NCI-H2107 treated with DMSO at 0.1 percent for 48 hours (cell line): Measurements from ENCODE around the gene NAA50.

Experiments used
- DNase-seq: peaks from one replicate; lab custom pipeline; 2025; ENCODE audit not compliant: unreplicated experiment; lab: John Stamatoyannopoulos, UW

The NAA50 gene

DNA sequence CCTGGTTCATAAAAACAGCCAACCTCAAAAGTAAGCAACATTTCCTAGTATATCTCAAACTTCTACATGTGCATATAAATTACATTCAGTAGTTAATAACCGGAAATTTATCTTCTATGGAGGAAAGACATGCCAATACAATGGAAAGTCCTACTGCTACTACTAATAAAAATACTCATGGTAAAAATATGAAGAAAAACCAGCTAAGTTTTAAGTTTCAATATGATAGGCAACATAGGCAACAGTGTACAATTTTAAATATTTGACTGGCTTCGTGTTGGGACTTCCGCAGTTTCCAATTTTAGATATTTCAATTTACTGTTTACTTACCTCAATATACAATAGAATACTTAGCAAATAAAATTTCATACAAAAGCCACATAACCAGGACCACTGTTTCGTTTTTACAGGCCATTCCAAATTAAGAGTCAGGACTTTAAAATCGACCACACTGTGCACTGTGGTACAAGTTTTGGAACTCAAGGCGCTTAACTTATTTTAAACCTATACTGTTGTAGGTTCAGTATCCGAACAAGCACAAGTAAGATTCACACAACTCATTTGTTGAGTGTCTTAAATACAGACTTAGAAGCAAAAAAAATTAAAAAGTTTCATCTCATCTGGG, 2.9 kb downstream of the NAA50 start:
- no peak for DNase-seq

DNA sequence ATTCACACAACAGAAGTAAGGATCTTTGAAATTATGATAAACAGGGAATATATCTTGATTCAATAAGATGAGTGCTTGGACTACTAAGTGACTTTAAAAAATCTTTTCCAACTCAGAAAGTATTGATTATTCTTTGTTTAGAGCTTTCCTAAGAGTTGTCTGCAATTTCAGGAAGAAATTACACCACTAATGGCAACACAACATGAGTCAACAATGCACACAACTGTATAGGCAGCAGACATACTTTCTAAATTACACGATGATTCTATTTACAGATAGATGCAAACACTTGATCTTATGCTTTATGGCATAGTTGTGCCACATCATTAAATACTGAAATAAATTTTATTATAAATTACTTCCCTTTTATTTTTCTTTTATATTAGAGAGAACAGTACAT, 4.4 kb downstream of the NAA50 start:
- no peak for DNase-seq

DNA sequence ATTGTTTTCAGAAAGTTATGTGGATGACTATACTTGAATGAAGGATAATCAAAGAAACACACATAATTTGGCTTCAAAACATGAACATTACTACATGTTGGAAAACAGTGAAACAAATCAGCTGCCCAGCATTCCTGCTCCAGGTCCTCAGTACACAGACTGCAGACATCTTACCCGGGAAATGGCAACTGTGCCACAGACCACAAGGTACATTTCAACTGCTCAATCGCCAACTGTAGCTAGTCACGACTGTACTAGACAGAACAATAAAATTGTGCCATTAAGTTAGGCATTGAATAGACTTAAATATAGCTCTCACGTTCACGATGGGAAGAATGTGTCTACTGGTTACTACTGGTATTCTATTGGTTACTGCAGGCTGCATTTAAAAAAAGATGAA, 5.0 kb downstream of the NAA50 start:
- DNase-seq: no peak

DNA sequence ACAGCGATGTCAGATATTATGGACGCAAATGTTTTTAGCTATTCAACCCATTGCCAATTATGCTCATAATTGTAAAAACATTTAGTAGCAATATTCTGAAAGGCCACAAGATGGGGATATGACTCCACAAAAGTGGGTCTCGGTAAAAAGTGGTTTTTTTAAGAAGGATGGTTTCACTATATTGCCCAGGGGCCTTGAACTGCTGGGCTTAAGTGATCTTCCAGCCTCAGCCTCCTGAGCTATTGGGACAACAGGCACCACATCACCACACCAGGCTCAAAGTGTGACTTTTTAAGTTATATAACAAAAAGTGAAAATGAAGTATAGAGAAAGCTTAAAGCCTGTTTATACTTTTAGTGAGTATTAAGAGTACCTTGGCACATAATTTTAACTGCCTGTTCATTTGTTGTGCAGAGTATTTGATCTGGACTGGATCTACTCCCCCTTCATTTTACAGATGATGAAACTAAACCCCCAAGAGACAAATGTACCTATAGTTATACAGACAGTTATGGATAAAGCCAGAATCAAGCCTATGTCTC, 9.4 kb downstream of the NAA50 start:
- peak; percentile 40 for DNase-seq

DNA sequence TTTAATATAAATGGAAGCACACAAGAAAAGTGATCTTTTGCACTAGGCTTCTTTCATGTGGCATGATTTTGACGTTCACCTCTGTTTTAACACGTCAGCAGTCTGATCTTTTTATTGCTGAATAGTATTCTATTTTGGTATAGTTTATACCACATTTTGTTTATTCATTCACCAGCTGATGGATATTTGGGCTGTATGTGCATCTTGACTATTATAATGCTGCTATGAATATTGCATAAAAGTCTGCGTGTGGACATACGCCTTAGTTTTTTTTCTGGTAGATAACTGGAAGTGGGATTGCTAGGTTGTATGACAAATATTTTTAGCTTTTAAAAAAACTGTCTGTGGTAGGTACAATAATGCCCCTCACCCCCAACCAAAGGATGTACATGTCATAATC, 14.4 kb downstream of the NAA50 start:
- no peak for DNase-seq

DNA sequence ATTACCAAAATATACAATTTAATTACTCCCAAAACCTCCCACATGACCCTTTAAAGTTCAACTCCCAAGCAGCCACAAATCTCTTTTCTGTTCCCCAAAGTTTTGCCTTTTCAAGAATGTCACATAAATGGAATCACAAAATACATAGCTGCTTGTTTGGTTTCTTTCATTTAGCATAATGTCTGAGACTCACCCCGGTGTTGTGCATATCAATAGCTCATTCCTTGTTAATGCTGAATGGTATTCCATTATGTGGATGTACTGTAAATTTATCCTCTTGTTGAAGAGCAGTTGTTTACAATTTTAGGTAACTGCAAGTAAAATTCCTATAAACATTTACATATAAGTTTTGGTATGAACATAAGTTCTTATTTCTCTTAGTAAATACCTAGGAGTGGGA, 15.5 kb downstream of the NAA50 start:
- DNase-seq: no peak

DNA sequence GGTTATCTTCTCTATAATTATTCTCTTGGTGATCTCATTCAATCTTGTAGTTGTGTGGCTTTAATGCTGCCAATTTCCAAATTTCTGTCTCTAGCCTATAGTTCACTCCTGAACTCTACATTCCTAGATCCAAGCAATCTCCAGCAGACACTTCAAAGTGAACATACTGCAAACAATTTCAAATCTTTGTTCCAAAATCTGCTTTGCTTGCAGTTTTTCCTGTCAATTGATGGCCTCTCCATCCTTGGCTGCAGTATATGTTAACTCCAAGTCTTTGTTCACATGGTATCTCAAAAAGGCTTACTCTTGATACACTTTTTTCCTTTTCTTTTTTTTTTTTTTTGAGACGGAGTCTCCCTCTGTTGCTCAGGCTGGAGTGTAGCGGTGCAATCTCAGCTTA, 17.4 kb downstream of the NAA50 start:
- DNase-seq: no peak

DNA sequence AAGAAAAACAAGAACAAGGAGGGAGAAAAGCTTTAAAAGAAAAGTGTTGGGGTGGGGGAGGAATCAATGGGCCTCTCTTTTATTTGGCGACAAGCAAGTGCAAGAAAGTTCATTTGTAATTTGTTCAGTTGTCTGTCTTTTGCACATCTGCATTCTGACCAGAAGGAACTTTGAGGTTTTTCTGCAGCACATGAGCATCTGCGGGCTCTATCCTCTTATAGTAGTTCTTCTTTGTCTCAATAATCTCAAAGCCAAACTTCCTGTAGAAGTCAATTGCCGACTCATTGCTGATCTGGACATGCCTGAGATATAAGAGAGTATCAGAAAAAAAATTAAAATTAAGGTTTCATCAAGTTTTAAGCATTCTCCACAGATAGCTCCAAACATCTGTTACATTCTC, 24.4 kb downstream of the NAA50 start:
- DNase-seq: no peak

DNA sequence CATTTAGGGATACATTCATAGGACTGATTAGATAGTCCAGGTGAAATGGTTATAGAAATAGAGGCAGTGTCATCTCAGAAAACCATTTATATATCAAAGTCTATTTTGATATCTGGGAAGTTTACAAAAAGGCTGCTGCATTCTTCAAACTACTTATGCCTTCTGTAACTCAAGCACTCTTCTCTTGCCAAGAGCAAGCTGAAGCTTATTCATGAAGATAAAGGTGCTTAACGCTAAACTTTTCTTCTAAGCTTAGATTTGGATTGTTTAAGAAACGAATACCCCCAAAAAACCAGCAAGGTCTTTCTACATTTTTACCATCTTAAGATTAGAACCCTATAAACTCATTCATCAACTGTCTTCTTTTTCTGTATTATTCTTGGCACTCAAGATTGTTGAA, 26.3 kb downstream of the NAA50 start:
- no peak for DNase-seq

DNA sequence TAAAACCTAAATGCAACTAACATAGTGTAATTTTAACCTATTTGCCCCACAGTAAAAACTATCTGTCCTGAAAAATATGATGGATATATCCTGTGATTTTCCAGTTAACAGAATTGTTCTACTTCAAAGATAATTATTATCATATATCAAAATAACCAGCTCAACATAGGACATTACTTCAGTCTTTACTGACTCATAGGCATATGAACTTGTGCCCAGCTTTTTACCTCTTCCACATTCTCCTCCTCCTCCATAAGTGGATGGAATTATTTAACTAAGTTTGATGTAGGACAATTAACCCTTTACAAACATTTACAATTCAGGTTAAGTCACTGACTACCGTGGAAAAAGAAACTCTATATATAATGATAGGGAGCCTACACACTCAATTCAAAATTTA, 26.8 kb downstream of the NAA50 start:
- DNase-seq: no peak

DNA sequence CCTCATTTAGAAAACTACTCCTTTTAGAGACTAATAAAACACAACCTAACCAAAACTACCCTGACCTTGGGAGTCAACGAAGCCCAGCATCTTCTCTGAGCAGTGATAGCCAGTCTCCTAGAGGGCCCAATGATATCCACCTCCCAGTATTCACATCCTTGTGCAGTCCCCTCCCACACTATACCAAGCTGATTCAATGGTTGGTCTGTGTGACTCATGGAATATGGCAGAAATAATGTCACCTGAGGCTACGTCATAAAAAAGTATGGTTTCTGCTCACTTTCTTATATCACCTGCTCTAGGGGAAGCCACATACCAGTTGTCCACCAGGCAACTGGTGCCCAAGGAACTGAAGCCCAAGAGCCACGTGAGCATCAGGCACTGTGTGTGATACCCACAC, 28.2 kb downstream of the NAA50 start:
- no peak for DNase-seq

DNA sequence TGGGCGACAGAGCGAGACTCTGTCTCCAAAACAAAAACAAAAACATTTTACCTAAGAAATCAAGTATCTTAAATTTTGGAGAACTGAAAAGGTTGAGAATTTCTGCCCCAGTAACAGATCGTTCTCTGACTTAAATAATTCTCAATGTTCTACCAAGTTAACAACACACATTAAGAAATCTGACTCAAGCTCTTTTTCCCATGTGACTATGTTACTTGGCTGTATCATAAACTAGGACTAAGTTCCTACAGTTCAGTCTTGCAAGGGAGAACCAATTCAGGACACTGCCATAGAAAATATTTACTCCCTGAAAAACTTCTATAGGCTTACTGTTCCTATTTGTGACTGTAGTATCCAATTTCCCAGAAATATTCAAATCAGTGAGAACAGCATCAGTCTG, 28.7 kb downstream of the NAA50 start:
- no peak for DNase-seq

DNA sequence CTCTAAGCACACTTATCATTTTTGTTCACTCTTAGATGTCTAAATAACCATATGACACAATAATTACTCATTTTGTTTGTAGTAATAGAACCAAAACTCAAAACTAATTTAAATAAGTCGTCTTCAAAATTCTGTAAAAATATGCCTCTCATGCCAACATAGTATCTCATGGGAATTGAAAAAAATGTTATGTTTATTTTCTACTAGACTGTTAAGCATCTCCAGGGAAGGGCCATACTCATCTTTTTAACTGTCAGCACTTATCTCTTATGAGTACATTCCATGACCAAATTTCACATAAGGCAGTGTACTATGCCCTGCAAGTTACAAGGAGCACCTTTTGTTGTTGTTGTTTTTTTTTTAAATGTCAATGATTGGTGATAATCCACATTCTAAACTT, 31.3 kb downstream of the NAA50 start:
- DNase-seq: no peak

DNA sequence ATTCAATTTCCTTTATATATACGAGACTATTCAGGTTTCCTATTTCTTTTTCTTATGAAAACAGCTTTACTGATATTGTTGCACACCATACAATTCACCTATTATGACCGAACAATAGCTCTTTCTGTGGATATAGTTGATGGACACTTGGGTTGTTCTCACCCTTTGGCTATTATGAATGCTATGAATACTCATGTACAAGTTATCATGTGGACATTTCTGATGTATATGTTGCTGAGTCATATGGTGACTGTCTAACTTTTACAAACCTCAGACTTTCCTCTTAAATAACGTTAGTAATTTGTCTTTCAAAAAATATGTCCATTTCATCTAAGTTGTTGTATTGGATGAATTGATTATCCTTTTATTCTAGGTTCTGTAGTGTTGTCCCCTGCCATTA, 33.9 kb downstream of the NAA50 start:
- no peak for DNase-seq

DNA sequence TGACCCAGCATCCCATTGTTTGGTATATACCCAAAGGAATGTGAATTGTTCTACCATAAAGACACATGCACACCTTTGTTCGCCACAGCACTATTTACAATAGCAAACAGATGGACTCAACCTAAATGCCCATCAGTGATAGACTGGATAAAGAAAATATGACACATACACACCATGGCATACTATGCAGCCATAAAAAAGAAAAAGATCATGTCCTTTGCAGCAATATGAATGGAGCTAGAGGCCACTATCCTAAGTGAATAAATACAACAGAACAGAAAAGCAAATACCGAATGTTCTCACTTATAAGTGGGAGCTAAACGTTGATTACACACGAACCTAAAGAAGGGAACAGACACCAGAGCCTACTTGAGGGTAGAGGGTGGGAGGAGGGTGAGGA, 38.2 kb downstream of the NAA50 start:
- DNase-seq: no peak

DNA sequence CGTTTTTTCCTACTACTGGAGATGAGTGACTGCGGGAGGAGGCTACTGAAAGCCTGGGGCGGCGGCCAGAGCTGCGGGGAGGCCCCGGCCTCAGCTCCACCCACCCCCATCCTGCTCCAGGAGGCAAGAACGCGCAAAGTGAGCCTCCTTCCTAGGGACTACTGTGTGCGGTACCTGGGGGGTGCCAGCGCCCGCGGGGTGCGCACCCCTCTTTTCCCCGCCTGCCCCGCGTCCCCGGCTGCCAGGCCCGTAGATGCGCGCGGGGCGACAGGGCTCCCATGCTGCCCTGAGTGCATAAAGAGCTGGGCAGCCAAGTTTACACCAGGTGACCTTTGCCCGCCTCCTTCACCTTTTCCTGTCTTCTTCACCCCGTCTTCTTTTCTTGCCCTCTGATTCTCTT, 47.1 kb downstream of the NAA50 start:
- no peak for DNase-seq

DNA sequence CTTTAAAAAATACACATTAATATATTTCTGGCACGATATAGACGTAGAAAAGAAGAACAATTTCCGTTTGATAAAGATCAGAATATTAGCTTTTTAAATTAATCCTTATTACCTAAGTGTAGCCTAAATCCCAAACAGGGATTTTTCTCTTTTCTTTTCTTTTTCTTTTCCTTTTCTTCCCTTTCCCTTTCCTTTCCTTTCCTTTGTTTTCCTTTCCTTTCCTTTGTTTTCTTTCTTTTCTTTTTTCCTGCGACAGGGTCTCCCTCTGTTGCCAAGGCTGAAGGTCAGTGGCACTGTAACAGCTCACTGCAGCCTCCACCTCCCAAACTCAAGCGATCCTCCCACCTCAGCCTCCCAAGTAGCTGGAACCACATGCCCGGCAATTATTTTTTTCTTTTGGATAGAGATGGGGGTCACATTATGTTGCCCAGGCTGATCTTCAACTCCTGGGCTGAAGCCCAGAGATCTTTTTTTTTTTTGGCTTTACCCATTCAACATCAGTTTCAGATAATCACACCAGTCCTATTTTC, 47.8 kb downstream of the NAA50 start:
- DNase-seq: no peak

DNA sequence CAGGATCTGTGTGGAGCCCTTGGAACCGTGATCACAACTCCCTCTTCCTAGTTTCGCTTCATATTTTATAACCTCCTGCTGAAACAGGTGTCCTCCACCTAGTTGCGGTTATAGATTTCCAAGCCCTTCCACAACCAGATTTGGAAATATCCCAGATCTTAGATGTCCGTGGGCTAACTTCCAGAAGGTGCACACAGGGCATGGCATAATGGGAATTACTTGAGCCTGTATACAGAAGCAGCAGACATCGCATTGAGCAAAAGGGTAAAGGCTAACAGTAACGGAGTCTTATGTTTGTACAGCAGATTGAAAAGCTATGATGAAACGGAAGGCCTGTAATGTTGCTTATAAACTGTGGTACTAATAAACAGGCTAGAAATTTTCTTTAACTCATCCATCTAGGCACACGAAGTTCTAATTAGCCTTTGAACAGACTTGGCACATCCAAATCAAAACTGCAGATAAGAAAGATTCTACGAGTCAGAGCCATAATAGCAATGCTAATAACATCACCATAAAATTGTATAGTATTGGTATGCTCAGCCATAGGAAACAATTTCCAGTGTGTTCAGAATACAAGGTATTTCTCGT, 48.5 kb downstream of the NAA50 start:
- DNase-seq: no peak

DNA sequence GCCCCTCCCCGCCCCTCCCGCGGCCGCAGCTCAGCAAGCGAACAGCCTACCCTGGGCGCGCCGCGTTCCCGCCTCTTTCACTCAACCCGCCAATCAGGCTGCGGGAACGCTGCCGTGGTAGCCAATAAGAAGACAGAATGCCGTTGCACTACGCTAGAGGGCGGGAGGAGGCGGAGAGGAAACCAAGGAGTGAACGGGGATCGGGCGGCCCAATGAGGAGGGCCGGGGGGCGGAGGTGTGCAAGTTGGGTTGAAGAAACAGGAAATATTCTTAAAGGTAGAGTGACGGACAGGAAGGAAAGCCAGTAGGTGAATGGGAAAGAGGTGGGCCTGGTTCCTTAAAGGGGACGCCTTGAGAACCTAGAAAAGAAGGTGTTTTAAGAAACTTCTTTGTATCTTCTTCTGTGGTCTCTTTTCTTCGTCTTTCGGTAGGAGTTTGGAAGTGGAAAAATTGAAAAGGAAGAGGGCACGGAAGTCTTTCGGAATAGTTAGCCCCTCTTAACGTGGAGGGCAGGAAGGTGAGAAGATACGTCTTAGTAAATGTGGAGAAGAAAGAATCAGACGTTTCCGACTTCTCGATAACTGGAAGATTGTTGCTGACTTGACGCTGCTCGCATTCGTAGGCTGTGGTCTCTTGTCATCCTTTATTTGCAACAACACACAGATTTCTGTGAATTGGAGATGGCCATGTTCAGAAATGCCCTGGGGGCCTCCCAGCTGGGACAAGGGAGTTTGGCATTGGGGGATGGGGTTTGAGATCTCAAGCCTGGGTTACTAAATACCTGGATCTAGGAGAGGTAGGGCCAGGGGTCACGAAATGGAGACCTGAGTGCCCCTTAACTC, 49.2 kb downstream of the NAA50 start:
- DNase-seq: peak; percentile 100

DNA sequence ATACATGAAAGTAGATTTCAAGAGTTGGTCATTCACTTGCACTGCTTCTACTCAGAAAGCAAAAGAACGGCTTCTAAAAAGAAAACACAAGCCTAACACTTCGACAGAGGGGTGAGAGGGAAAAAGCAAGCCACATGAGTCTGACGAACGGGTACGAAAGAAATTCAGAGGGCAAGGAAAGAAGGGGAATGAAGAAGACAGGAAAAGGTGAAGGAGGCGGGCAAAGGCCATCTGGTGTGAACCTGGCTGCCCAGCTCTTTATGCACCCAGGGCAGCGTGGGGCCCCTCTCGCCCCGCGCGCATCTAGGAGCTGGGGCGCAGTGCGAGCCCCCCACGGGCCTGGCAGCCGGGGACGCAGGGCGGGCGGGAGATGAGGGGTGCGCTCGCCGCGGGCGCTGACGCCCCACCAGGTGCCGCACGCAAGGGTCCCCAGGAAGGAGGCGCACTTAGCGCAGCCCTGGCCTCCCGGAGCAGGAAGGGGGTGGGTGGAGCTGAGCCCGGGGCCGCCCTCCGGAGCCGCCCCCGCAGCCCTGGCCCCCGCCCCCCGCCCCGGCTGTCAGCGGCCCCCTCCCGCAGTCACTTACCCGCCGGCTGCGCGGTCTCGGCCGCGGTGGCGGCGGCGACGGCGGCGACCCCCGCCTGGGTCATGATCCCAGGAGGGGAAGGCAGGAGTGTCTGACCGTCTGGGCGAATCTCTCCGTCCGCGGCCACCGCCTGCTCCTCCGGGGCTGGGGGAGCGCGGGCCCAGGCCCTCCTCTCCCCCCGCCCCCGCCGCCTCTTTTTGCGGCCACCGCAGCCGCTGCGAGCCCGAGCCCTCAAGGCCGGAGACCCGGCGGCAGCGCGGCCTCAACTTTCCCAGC, 50.0 kb downstream of the NAA50 start, which contains the start of gene USF3:
Gene USF3 (minus strand): TSS at position 857 of the 860 bp plus-strand sequence. CDS start 21,764 bp downstream, outside the sequence.
- DNase-seq: peak; percentile 27

DNA sequence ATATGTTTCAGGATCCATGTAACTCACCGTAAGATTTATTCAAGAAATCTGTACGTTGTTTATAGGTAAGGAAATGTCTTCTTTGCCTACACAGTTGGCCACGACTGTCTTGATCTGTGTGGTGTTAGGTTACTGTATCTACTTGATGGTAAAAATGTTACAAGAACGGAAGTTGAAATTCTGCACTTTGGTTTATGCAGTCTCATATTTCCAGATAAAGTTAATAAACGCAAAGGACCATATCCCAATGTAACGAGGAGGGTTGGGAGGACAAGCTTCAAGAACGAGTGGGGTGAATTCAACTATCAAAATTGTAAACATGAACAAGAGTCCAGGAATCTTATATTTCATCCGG, 50.6 kb downstream of the NAA50 start:
- DNase-seq: no peak
